Measurements from ENCODE around the gene SAMMSON.

The SAMMSON gene

GRCh38 chr3:70057426-70057825, 57.9 kb downstream of the SAMMSON start:
- no peak for DNase-seq (ENCODE audit: extremely low spot score)
- no peak for TF ChIP-seq CTCF (IDR thresholded peaks at IDR 0.05; ENCODE audit: control extremely low read depth, extremely low read depth, low read depth, missing control alignments)
- ChIA-PET CTCF (interaction anchor here (1.6 kb wide), 1 partner anchor 12 kb away, joined by 4 read pairs; no protein-coding TSS in a partner anchor), POLR2A (no interaction called here)

GRCh38 chr3:70061096-70061495, 61.6 kb downstream of the SAMMSON start:
- DNase-seq (ENCODE audit: extremely low spot score) = no peak
- POLR2A ChIA-PET = no interaction called here
- CTCF ChIA-PET = no interaction called here
- TF ChIP-seq CTCF (IDR thresholded peaks at IDR 0.05; ENCODE audit: control extremely low read depth, extremely low read depth, low read depth, missing control alignments) = no peak

GRCh38 chr3:70064194-70064779, 64.8 kb downstream of the SAMMSON start:
- POLR2A ChIA-PET = no interaction called here
- CTCF ChIA-PET = interaction anchor here (0.6 to 1.9 kb wide), 16 partner anchors 11 to 1617 kb away, joined by 3 to 11 read pairs (median 3); no protein-coding TSS in a partner anchor

GRCh38 chr3:70065696-70066253, 66.2 kb downstream of the SAMMSON start:
- no peak for DNase-seq (ENCODE audit: extremely low spot score)
- ChIA-PET POLR2A (no interaction called here), CTCF (no interaction called here)

More at GRCh38 chr3:70064194-70064779, 64.8 kb downstream of the SAMMSON start:
- TF ChIP-seq CTCF (IDR thresholded peaks at IDR 0.05; ENCODE audit: control extremely low read depth, extremely low read depth, low read depth, missing control alignments) = peak; percentile 42
- DNase-seq (ENCODE audit: extremely low spot score) = peak; percentile 18

GRCh38 chr3:70067860-70068521, 68.5 kb downstream of the SAMMSON start:
- CTCF ChIA-PET = interaction anchor here (1.4 to 1.5 kb wide), 2 partner anchors 8 to 28 kb away, joined by 4 to 5 read pairs; no protein-coding TSS in a partner anchor

More at GRCh38 chr3:70065696-70066253, 66.2 kb downstream of the SAMMSON start:
- peak; percentile 13 for TF ChIP-seq CTCF (IDR thresholded peaks at IDR 0.05; ENCODE audit: control extremely low read depth, extremely low read depth, low read depth, missing control alignments)

More at GRCh38 chr3:70067860-70068521, 68.5 kb downstream of the SAMMSON start:
- DNase-seq (ENCODE audit: extremely low spot score) = no peak
- POLR2A ChIA-PET = no interaction called here
- TF ChIP-seq CTCF (IDR thresholded peaks at IDR 0.05; ENCODE audit: control extremely low read depth, extremely low read depth, low read depth, missing control alignments) = no peak

Data from GM10248 (cell line).